HG03060 (cell line): Measurements from ENCODE around the gene DMGDH.

Source experiments
- ATAC-seq: cut with Tn5 transposase; IDR thresholded peaks from one replicate; pipeline ENCODE4 v1.9.1; 2021; ENCODE audit warnings: low read depth, moderate number of reproducible peaks; ENCODE audit not compliant: unreplicated experiment

DMGDH gene

GRCh38 chr5:79074641-79075040, 5.2 kb upstream of the DMGDH start:
- ATAC-seq = no peak

GRCh38 chr5:79070350-79070667, 835 bp upstream of the DMGDH start:
- no peak for ATAC-seq

GRCh38 chr5:79062436-79062835, 7.0 kb downstream of the DMGDH start:
- ATAC-seq = no peak

GRCh38 chr5:79059674-79060073, 9.8 kb downstream of the DMGDH start:
- ATAC-seq = no peak

- no peak for ATAC-seq
Measured at GRCh38 chr5:79056847-79057246, 12.6 kb downstream of the DMGDH start.

GRCh38 chr5:79055017-79055416, 14.5 kb downstream of the DMGDH start:
- ATAC-seq = no peak

GRCh38 chr5:79053321-79053720, 16.2 kb downstream of the DMGDH start:
- no peak for ATAC-seq

GRCh38 chr5:79050498-79050897, 19.0 kb downstream of the DMGDH start:
- no peak for ATAC-seq

GRCh38 chr5:79048437-79048836, 21.0 kb downstream of the DMGDH start:
- no peak for ATAC-seq

- no peak for ATAC-seq
Measured at GRCh38 chr5:79047199-79047598, 22.3 kb downstream of the DMGDH start.

GRCh38 chr5:79042188-79042587, 27.3 kb downstream of the DMGDH start:
- no peak for ATAC-seq

GRCh38 chr5:79036769-79037168, 32.7 kb downstream of the DMGDH start:
- no peak for ATAC-seq

- no peak for ATAC-seq
Measured at GRCh38 chr5:79035237-79035636, 34.2 kb downstream of the DMGDH start.

GRCh38 chr5:79032782-79033181, 36.7 kb downstream of the DMGDH start:
- no peak for ATAC-seq

GRCh38 chr5:79032031-79032695, 37.3 kb downstream of the DMGDH start:
- no peak for ATAC-seq

GRCh38 chr5:79031485-79031867, 38.0 kb downstream of the DMGDH start:
- no peak for ATAC-seq

- no peak for ATAC-seq
Measured at GRCh38 chr5:79030663-79031484, 38.6 kb downstream of the DMGDH start.

- no peak for ATAC-seq
Measured at GRCh38 chr5:79025054-79025472, 44.4 kb downstream of the DMGDH start.

- no peak for ATAC-seq
Measured at GRCh38 chr5:79023947-79024346, 45.5 kb downstream of the DMGDH start.

- no peak for ATAC-seq
Measured at GRCh38 chr5:79023348-79023747, 46.1 kb downstream of the DMGDH start.

GRCh38 chr5:79022771-79023170, 46.7 kb downstream of the DMGDH start:
- ATAC-seq = no peak

- ATAC-seq = no peak
Measured at GRCh38 chr5:79021753-79022152, 47.7 kb downstream of the DMGDH start.
